Pons (tissue), 1 donor: Measurements from ENCODE around the gene CFAP44.
"Not testable (repeated sequence)": the region's sequence is repeated elsewhere in the genome, so short reads cannot be mapped to it uniquely, and the experiment has no call there.

Experiments used
- DNase-seq: peaks from one replicate; pipeline ENCODE4 v3.0.0-alpha.2; 2016; ENCODE audit warnings: low spot score

CFAP44 gene, protein sequence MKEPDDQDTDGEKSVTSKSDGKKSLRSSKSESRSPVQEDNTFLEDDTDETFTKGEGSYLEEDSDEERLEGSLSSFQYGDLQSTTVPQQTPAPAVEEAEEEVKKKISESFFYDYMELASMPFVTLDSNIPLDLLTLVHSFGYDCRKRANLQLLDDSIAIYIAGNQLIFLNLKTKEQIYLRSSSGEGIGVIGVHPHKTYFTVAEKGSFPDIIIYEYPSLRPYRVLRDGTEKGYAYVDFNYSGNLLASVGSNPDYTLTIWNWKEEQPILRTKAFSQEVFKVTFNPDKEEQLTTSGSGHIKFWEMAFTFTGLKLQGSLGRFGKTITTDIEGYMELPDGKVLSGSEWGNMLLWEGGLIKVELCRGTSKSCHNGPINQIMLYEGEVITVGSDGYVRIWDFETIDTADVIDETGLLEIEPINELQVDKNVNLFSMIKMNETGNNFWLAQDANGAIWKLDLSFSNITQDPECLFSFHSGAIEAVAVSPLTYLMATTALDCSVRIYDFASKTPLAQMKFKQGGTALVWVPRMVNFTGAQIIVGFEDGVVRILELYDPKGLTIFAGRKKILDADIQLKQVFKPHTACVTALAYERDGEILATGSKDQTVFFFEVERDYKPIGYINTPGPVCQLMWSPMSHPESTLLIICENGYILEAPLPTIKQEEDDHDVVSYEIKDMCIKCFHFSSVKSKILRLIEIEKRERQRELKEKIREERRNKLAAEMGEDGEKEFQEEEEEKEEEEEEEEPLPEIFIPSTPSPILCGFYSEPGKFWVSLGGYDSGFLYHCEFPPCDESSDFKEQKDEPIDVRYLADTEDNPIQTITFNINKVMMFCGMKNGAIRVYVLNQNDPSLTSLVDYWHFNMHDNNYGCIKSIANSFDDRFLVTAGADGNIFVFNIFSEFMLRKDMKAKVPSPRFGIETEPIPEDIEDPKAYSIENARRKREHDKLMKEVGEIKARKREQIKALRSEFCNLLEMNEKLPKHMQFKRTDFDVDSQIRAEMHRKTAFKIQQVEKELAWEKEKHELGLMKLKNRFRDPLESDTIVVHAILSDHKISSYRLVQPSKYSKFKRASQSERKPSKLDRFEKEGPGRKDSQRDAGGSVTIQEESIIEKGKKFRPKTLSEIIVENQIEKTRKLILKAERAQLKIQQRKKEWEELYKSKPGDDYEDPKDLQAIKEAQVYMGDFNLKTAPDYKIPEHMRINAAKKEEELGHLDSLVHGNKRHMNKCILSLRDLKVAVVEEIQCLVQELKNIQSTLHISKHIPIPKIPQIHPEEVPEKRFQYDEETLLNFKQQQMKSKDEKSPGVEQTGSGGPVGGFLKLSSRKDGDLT (N-terminal part only)

GRCh38 chr3:113441051-113441770, at the start of gene CFAP44:
Gene CFAP44, minus strand, starts transcription at chr3:113441493. Its CDS starts 7,829 bp downstream, at chr3:113433664.
- peak; percentile 51 for DNase-seq

- DNase-seq = no peak
Observed at GRCh38 chr3:113485161-113485609, 43.9 kb upstream of the CFAP44 start.

DNA sequence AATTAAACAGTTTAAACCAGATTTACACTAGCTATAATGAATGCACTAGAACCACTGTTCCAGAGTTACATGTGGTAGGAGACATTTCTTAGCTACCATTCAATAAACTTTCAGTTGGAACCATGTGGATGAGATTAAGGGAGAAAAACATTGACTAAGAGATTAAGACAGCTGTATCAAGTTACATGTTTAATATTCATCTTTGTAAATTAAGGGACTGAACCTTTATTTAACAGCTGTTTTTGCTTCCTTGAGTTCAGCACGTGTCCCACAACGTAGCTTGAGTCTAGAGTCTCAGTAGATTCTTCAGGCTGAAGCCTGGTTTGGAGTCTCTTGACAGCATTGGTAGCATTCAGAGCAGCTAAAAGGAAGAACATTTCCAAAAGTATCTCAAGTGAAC, 27.2 kb upstream of the CFAP44 start:
- DNase-seq = no peak

GRCh38 chr3:113461488-113461887, 20.2 kb upstream of the CFAP44 start:
- DNase-seq = no peak

DNA sequence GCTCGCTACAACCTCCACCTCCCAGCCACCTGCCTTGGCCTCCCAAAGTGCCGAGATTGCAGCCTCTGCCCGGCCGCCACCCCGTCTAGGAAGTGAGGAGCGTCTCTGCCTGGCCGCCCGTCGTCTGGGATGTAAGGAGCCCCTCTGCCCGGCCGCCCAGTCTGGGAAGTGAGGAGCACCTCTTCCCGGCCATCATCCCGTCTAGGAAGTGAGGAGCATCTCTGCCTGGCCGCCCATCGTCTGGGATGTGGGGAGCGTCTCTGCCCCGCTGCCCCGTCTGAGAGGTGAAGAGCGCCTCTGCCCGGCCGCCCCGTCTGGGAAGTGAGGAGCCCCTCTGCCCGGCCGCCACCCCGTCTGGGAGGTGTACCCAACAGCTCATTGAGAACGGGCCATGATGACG, 17.3 kb upstream of the CFAP44 start:
- not testable (repeated sequence) for DNase-seq

DNA sequence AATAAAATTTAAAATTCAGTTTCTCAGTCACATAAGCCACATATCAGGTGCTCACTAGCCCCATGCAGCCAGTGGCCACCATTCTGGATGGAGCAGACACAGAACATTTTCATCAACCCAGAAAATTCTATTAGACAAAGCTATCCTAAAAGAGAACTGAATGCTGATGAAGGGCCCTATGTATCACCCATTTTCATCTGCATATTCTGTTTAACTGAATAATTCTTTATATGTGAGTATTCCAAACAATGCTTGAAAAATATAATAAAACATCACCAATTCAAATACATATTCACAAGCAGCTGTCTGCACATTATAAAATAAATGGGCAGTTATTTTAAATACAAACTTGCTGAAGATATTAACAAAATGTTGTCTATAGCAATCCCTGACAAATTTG, 14.2 kb upstream of the CFAP44 start:
- no peak for DNase-seq

DNA sequence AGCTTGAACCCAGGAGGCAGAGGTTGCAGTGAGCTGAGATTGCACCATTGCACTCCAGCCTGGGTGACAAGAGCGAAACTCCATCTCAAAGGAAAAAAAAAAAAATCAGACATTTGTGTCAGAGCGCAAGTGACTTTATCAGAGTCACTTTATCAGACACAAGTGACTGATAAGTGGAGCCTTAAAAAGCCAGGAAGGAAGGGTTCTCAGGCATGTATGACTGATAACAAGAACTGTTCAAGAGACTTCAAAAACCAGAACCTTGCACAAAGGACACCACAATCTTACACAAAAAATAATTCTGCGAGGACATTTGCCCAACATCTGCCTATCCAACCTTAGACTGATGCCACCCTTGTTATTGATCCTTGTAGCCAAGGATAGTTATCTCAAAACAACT, 13.3 kb upstream of the CFAP44 start:
- no peak for DNase-seq

GRCh38 chr3:113454057-113454456, 12.8 kb upstream of the CFAP44 start:
- no peak for DNase-seq

- peak; percentile 4 for DNase-seq
Observed at GRCh38 chr3:113450911-113451310, 9.6 kb upstream of the CFAP44 start.

DNA sequence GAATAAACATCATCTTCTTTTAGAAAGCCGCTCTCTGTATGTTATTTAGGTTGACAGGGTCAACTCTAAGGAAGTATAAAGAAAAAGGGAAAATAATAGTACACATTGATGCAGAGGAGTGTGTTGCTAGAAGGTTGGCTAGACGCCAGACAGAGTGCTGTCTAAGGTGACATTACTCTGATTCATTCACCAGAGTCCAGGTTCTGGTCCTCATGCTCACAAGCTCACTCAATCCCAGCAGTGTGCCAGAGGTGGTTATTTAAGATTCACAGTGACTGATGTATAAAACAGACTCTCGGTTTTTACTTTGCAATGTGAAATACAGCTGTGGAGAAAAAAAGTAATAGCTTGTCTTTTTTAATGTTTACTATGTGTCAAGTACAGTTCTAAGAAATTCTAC, 1.7 kb downstream of the CFAP44 start:
- DNase-seq = no peak

DNA sequence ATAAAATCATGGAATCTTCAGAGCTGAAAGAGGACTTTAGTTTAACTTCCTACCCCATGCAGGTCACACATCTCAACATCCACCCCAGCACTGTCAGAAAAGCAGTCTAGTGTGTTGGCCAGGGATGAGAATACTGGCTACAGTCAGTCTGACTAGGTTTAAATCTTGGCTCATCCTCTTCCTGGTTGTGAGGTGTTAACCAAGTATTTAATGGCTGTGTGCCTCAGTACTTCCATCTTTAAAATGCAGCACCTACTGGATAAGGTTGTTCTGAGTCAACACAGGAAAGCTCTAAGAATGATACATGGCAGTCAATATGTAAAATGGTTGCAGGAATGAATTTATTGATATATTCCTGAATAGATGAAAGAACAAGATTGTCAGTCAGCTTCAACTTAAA, 3.1 kb downstream of the CFAP44 start:
- no peak for DNase-seq

DNA sequence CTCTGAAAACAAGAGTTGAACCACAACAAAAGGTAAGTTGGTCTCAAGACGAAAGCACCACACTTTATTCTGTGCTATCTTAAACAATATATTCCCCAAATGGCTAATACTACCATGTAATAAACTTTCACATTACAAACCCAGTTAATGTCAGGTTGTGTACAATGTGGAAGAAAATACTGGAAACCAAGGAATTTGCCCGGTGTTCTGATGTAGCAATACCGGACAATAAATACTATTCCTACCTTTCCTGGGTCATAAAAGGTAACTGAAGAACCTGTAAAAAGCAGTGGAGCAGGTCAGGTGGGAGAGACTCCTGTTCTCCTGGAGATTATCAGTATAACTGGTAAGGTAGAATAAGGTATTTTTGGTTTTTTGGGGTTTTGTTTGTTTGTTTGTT, 3.9 kb downstream of the CFAP44 start:
- DNase-seq = no peak

GRCh38 chr3:113436809-113437208, 4.5 kb downstream of the CFAP44 start:
- no peak for DNase-seq

DNA sequence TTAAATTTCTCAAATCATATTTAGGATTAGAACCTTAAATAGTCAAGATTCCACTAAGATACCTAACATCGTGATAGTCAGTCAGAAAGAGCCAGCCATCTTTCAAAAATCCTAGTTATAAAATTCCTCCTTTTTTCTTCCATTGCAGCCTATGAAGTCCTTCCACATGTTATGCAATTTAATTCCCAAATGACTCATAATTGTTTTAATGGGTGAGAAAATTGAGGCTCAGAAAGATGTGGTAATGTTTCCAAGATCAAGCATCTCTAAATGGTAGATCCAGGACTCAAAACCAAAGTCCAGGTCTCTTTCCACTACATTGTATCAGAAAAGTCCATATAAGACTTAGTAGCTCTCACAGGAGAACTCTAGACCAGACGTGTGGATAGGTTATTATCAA, 9.5 kb downstream of the CFAP44 start:
- DNase-seq = no peak

DNA sequence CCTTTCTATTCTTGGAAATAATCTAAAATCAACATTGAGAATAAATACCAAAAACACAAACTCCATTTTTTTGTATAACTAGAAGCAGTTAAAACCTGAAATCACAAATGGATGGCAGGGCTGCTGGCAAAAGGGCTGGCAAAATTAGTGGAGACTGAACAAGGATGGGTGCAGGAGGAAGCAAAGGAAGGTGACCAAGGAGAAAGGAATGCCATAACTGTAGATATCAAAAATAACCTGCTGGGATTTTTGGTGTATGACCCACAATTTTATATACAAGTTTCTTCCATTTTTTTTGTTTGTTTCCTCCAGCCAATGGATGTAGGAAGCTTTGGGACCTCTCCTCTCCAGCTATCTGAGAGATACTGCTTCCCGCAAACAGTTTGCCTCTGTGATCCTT, 12.7 kb downstream of the CFAP44 start:
- DNase-seq = no peak

- no peak for DNase-seq
Observed at GRCh38 chr3:113423699-113424098, 17.6 kb downstream of the CFAP44 start.

DNA sequence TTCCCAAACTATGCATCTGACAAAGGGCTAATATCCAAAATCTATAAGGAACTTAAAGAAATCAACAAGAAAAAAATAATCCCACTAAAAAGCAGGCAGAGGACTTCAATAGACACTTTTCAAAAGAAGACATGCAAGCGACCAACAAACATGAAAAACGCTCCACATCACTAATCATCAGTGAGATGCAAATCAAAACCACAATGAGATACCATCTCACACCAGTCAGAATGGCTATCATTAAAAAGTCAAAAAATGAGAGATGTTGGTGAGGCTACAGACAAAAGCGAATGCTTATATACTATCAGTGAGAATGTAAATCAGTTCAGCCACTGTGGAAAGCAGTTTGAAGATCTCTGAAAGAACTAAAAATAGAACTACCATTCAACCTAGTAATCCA, 20.2 kb downstream of the CFAP44 start:
- no peak for DNase-seq

GRCh38 chr3:113409676-113410075, 31.6 kb downstream of the CFAP44 start:
- no peak for DNase-seq

GRCh38 chr3:113405180-113405579, 36.1 kb downstream of the CFAP44 start:
- DNase-seq = no peak

- no peak for DNase-seq
Observed at GRCh38 chr3:113404637-113405036, 36.7 kb downstream of the CFAP44 start.
